Measurements from ENCODE around the gene CCDC107. TPM values are rescaled to one million over a fixed set of nuclear protein-coding genes. Genes with fewer than 3 reads are reported as not detected.
A peak's percentile ranks its signal among the peaks of the same experiment; 100 is the strongest.

The CCDC107 gene
- total RNA-seq, 1 experiment from 2014 or later = 12.0 TPM

DNA sequence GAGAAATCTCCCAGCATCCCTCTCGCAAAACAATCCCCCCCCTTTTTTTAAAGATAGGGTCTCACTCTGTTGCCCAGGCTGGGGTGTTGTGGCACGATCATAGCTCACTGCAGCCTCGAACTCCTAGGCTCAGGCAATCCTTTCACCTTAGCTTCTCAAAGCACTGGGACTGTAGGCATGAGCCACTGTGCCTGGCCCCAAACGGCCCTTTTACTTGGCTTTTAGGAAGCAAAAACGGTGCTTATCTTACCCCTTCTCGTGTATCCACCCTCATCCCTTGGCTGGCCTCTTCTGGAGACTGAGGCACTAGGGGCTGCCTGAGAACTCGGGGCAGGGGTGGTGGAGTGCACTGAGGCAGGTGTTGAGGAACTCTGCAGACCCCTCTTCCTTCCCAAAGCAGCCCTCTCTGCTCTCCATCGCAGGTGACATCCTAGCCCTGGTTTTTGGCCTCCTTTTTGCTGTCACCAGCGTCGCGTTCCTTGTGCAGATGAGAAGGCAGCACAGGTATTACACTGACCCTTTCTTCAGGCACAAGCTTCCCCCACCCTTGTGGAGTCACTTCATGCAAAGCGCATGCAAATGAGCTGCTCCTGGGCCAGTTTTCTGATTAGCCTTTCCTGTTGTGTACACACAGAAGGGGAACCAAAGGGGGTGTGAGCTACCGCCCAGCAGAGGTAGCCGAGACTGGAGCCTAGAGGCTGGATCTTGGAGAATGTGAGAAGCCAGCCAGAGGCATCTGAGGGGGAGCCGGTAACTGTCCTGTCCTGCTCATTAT is 22.4 kb downstream of the CCDC107 start:
- no peaks in the 10 kb centered on the region; the same call in 1 of the 2 replicates for H3K27me3 ChIP-seq (ENCODE audit: insufficient read depth, low read length)
- H3K23me2 ChIP-seq (ENCODE audit: insufficient read length, low read depth, low read length, poor library complexity, severe bottlenecking) = no peaks in the 10 kb centered on the region
- Mint-ChIP-seq H3K4me1 (peaks cover 22 to 28% of the 10 kb centered on the region in 2 experiments), H3K27ac (peak overlapping the region in 1 of 3 experiments; percentile 46; a peak in 2 of 7 replicates), H3K4me3 (peak overlapping the region in 1 of 2 experiments; percentile 33; a peak in 1 of 5 replicates), H3K9me3 (no peaks in the 10 kb centered on the region), H3K36me3 (ENCODE audit: insufficient read depth in 1 of 3, low read depth in 3 of 3) (peaks cover 29 to 38% (median 38%) of the 10 kb centered on the region in 3 experiments; a peak in 6 of 7 replicates), H3K27me3 (ENCODE audit: low read depth) (peaks cover 16% of the 10 kb centered on the region)
- H2BK12ac ChIP-seq (ENCODE audit: insufficient read length, low read depth, low read length) = no peak overlapping the region
- no peak overlapping the region for H2AFZ ChIP-seq (ENCODE audit: low read length)
- no peak overlapping the region for H3K18ac ChIP-seq (ENCODE audit: insufficient read length, low read depth, low read length)
- H4K91ac ChIP-seq (ENCODE audit: insufficient read length, low read depth, low read length) = no peak overlapping the region
- H3K56ac ChIP-seq (ENCODE audit: insufficient read length, low read depth, low read length) = no peak overlapping the region
- H2BK20ac ChIP-seq (ENCODE audit: low read depth, low read length, poor library complexity, severe bottlenecking) = no peak overlapping the region
- DNase-seq = peak; percentile 79
- no peak overlapping the region for H2BK5ac ChIP-seq (ENCODE audit: insufficient read length, low read length)
- H3K9me3 ChIP-seq (ENCODE audit: control insufficient read depth, low read depth, low read length) = no peaks in the 10 kb centered on the region
- H2AK5ac ChIP-seq (ENCODE audit: insufficient read length, low read length) = no peak overlapping the region
- no peak overlapping the region for H3K9ac ChIP-seq (ENCODE audit: extremely low read depth, insufficient read length, low read length)
- H3K4me2 ChIP-seq (ENCODE audit: insufficient read depth, insufficient read length, low read length) = peak overlapping the region; percentile 27
- peak overlapping the region; percentile 66; the same call in 1 of the 2 replicates for H3K14ac ChIP-seq (ENCODE audit: insufficient read depth, low read length)
- H3K4ac ChIP-seq (ENCODE audit: low read depth, low read length) = no peak overlapping the region
- H3K79me2 ChIP-seq (ENCODE audit: insufficient read depth, low read length) = no peaks in the 10 kb centered on the region
- no CpG with 5 or more reads among the region's 15 CpGs for WGBS (ENCODE audit: extremely low coverage, insufficient read length, low lambda C conversion rate)
- H4K20me1 ChIP-seq (ENCODE audit: control insufficient read depth, insufficient read depth, insufficient read length) = no peaks in the 10 kb centered on the region
- no peak overlapping the region for H3K27ac ChIP-seq (ENCODE audit: insufficient read length, low read depth, low read length)
- no peak overlapping the region for H3K23ac ChIP-seq (ENCODE audit: insufficient read length, low read depth, low read length)
- no peaks in the 10 kb centered on the region; the same call in none of the 2 replicates for H3K4me1 ChIP-seq (ENCODE audit: insufficient read depth, low read length)
- no peaks in the 10 kb centered on the region for H3K79me1 ChIP-seq (ENCODE audit: insufficient read depth, low read depth, low read length, poor library complexity, severe bottlenecking)
- no peak overlapping the region for H3T11ph ChIP-seq (ENCODE audit: low read length)
- no peak overlapping the region for H4K8ac ChIP-seq (replicated peaks; ENCODE audit: insufficient read length, low read depth, low read length)
- no peak overlapping the region for H2BK15ac ChIP-seq (ENCODE audit: low read depth, low read length)
- H4K5ac ChIP-seq (ENCODE audit: insufficient read length, low read depth, low read length) = no peak overlapping the region
- H2BK120ac ChIP-seq (ENCODE audit: low read depth, low read length, poor library complexity, severe bottlenecking) = no peak overlapping the region
- TF ChIP-seq CTCF (conservative IDR thresholded peaks at IDR 0.05) = no peak

All from H9 (cell line).